Stimulated activated CD8-positive, alpha-beta memory T cell treated with anti-CD3 and anti-CD28 coated beads, Interleukin-15, amount 100 ng/mL, for 4 hours (primary cell): Measurements from ENCODE around the gene DNAJA2.
A peak's percentile ranks its signal among the peaks of the same experiment; 100 is the strongest.
"Not testable (repeated sequence)": the region's sequence is repeated elsewhere in the genome, so short reads cannot be mapped to it uniquely, and the experiment has no call there.

Experiments
- DNase-seq, 2 donors: peaks; one replicate each; pipeline ENCODE4 v3.0.0-alpha.2; 2020; ENCODE audit warnings: low read depth in 2 of 2

DNAJA2 gene

DNA sequence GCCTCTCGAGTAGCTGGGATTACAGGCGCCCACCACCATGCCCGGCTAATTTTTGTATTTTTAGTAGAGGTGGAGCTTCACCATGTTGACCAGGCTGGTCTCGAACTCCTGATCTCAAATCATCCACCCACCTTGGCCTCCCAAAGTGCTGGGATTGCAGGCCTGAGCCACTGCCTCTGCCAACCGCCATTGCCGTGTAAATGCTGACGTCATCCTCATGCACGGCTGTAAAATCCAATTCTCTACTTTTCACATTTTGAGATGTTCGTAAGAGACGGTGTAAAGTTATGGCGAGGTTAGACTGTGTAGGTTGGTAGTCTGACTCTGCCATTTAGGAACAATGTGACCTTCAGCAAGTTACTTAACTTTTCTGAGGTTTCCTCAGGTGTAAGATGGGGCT lies 1.7 kb upstream of the DNAJA2 start:
- DNase-seq, result no peak

DNA sequence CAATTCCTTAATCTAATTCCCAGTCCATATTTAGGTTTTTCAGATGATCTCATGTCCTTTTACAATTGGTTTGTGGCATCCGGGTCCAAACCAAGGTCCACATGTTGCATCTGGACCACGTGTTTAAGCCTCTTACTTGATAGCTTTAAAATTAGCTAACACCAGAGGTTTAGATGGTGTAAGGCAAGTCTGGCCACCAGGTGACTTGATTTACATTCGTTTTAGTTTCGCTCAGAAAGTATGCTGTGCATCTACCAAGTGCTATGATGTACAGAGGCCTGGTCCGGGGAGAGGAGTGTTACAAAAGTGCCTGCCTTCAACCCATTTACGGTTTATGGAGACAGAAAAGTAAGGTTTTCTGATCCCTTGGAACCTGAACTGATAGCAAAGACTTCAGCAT lies 878 bp upstream of the DNAJA2 start:
- DNase-seq, result no peak

DNA sequence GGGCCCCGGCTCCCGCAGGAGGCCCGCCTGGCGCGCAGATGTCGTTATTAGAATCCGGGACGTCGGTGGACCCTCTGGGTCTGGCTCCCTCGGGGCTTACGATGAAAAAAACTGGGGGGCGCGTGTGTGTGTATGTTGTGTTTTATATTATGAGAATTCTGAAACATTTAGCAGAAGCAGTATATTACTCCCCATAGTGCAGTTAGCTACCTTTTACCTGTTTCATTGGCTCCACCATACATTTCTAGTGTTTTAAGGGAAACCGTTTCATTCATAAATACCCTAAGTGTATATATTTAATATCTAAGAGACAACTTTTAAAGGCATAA lies 486 bp upstream of the DNAJA2 start:
- no peak for DNase-seq

DNA sequence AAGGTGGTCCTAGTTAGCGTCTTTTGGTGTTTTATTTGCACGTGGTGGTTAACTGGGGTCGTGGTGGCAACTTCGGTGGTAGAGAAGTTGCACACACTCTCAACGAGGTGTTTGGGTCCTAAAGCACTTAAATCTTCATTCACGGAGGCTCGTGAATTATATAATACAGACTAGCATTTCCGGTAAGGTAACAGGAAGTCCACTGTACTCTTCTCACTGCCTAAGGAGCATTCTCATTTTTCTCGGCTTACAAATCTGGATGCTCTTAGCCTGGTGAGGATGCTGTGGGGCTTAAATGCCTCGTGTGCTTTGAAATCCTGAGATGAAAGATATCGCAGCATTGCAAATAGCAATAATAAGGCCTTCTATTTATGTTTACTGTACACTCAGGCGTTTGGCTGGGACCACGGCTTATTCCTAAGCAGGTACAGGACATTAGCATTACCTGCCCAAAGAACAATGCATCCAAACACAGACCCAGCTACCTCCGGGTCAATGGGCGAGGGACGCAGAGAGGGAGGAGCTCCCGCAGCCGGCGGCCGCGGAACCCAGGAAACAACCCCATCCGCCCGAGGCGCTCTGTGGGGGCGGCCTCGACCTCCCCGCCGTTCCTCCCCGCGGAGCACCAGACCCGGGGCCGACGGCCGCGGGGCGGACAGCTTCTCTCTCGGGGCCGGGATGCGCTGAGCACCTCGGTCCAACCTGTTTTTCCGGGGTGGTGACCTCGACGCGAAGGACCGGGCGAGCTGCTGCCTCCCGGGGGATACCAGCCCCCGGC lies 856 bp downstream of the DNAJA2 start:
- peak; percentile 11 to 26 for DNase-seq

DNA sequence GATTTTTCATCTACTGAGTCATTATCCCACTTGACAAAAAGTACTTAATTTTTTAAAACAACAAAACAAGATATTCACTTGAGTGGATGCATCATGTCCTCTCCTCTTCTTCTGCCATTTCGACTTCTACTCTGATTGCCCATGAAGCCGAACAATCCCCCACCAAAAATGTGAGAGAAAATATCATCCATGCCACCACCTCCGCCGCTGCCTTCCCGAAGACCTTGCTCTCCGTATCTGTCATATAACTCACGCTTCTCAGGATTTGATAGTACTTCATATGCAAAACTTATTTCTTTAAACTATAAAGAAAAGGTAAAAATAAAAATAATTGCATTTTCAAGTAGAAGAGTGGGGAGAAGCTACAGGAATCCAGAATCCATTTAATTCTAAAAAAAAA lies 2.2 kb downstream of the DNAJA2 start:
- no peak for DNase-seq

DNA sequence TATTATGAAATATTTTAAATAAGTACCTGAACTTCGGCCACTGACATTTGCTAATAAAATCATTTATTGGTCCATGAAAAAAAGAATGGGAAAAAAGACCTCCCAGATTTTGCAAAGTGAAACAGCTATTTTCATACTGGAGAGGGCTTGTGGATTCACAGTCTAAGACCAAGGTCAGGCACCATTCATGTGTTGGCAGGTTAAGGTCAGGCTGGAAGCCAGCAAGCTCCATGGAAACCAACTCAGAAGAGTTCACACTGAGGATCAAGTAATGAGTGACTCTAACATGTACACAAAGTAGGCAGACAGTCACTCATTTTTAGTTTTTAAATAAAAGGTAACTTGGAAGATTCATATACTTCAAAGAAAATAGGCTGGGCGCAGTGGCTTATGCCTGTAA lies 3.4 kb downstream of the DNAJA2 start:
- DNase-seq, result no peak

DNA sequence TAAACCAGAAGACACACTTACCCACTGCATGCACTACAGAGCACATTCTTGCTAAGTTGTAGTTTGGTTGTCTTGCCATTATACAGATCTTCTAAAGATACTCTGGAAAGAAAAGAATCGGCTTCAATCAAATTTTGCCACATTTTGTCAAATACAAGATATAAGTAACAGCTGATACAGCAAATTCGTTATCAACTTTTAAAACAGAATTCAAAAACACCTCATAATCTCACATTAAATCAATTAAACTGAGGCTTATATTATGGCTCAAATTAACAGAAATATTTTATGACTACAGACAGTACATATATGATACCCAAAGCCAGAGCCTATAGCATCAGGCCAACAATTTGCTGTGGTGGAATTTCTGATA lies 5.4 kb downstream of the DNAJA2 start:
- DNase-seq, result no peak

DNA sequence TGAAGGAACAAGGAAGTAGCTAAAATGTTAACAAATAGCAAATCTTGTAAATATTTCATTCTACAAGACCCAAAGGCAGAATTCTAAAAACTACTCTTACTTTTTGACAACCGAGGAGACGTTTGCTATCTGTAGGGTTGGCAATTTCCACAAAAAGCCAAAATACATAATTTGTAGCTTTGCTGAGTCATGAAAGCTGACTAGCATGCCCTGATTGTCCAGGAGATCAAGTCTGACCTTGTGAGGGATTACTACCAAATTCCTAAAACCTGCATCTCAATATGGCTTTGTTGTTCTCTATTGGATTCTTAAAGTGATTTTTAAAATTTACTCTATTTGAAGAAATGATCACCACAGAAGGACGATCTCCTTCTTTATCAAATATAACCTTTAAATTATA lies 10.8 kb downstream of the DNAJA2 start:
- no peak for DNase-seq

DNA sequence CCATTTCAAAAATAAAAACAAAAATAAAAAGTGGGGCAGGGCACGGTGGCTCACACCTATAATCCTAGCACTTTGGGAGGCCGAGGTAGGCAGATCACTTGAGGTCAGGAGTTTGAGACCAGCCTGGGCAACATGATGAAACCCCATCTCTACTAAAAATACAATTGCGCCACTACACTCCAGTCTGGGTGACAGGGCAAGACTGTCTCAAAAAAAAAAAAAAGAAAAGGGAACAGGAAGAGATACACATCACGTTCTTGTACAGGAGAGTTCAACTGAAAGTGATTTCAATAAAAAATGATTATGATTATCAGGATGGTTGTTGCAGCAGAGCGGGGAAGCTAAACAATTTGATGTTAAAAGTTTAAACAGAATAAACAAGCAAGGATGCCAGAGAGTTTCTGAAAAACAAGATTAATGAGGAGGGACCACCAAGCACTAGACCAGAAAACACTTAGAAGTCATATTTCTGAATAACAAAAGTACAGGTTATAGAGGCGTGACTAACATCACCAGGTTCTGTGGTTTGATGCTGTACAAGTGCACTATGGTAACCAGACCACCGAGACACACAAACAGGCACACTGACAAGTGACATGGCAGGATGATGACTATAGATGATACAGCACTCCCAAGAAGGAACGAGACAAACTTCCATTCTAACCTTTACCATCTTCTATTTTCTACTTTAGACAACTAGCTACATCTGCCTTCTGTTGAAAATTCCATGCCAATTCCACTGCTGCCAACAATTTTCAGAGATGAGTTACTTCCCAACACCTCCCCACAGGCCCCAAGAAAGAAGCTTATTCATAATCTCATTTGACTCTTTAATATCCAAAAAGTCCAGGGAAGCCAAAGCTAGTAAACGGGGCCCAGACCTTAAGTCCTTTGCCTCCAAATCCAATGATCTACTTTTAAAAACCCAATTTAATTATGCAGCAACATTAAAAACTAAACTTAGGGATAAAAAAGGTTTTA lies 11.8 kb downstream of the DNAJA2 start:
- no peak for DNase-seq

DNA sequence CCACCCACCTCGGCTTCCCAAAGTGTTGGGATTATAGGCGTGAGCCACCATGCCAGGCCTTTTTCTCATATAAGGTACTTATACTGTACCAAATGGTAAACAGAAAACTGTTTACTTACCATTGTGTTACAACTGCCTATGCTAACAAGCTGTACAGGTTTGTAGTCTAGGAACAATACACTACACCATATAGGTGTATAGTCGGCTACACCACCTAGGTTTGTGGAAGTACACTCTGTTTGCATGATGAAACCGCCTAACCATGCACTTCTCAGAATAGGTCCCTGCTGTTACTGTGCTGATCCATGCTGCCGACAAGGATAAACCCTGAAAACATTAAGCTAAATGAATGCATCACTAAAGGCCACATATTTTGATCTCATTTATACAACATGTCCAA lies 18.9 kb downstream of the DNAJA2 start:
- no peak for DNase-seq

DNA sequence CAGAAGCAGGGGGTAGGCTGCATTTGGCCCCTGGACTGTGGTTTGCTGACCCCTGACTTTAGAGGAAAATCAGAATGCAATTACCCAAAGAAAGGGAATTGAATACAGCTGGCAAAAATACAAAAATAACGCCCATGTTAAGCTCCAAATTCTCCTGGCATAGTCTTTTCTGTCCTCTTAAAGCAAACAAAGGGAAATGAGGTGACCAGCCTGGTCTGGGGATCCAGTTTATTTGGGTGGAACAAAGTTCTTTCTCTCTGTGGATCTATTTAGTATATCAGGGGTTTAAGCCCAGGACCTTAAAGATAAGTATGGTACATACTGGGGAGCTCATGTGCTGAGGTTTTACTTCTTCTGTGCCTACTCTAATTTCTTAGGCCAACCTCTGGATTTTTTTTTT lies 23.5 kb downstream of the DNAJA2 start:
- no peak for DNase-seq

DNA sequence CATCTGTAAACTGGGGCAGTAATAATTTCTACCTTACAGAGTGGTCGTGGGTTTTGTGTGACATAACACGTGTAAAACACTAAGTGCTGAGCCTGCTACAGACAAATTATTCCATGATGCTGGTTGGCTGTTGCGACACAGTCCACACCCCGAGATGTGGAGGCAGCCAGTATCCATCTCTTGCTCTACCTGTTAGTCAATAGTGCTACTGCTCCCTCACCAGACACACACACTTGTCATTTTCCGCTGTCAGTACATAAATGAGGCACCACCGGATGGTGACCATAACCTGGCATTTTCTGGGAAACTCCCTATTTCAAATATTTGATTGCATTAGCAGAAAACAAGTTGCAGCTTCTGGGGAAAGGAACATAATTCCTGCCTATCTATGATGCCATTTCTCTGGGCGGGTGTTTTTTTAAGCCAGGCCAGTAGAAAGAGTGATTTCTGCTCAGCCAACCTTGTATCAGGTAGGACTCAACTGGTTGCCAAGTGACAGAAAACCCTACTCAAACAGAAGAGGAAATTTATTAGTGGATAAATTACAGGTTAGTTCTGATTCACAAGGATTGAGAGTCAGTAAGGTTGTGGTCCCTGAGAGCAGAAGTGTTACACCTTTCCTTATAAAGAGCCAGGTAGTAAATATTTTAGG lies 24.1 kb downstream of the DNAJA2 start:
- DNase-seq, result no peak

DNA sequence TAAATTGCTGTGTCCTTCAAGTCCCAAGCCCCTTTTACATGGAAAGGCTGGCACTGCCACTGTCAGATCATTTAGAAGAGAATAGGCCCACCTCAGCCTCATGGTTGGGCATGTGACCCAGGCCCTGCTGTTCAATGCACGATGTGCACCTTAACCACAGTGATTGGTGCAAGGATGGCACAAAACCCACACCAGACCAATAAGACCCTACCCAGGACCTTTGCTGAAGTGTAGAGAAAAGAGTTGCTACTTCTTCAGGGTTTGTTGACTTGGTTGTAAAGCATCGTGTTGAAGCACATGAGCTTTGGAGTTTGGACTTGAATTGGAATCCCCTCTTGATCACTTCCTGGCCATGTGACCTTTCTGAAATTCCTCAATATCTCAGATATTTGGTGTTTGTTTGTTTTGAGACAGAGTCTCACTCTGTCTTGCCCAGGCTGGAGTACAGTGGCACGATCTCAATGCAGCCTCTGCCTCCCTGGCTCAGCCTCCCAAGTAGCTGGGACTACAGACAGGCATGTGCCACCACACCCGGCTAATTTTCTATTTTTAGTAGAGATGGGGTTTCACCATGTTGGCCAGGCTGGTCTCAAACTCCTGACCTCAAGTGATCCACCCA lies 24.8 kb downstream of the DNAJA2 start:
- DNase-seq, result no peak

DNA sequence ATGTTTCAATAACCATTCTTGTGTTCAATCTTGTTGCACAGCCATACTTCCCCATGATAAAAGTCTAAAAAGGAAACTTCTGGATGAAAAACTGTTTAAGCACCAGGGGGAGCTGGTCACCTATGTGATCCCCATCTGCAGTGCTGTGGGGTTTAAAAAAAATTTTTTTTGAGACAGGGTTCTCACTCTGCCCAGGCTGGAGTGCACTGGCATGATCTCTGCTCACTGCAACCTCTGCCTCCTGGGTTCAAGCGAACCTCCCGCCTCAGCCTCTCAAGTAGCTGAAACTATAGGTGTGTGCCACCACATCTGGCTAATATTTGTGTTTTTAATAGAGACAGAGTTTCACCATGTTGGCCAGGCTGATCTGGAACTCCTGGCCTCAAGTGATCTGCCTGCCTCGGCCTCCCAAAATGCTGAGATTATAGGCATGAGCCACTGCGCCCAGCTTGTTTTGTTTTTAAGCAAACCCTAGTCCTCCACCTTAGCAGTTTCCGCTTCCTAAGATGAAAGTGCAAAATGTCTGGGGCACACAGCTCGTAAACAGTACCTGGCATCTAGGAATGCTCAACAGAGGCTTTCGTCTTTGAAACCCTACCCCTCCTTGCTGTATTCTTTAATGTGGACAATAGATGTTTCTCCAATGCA lies 25.4 kb downstream of the DNAJA2 start:
- no peak for DNase-seq

DNA sequence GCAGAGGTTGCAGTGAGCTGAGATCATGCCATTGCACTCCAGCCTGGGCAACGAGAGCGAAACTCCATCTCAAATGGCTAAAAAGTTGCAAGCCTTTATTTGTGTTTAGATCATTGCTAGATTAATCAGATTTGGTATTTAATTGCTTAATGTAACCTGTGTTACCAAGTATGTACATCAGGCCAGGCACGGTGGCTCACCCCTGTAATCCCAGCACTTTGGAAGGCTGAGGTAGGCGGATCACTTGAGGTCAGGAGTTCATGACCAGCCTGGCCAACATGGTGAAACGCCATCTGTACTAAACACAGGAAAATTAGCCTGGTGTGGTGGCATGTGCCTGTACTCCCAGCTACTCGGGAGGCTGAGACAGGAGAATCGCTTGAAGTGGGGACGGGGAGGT lies 28.8 kb downstream of the DNAJA2 start:
- DNase-seq, result not testable (repeated sequence)

DNA sequence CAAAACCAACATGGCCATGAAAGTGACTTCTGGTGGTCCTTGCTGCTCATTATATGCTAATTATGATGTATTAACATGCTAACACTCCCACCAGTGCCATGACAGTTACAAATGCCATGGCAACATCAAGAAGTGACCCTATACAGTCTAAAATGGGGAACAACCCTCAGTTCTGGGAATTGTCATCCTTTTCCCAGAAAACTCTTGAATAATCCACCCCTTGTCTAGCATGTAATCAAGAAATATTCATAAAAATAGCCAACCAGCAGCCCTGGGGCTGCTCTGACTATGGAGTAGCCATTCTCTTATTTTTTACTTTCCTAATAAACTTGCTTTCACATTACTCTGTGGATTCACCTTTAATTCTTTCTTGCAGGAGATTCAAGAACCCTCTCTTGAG lies 35.9 kb downstream of the DNAJA2 start:
- DNase-seq, result no peak

DNA sequence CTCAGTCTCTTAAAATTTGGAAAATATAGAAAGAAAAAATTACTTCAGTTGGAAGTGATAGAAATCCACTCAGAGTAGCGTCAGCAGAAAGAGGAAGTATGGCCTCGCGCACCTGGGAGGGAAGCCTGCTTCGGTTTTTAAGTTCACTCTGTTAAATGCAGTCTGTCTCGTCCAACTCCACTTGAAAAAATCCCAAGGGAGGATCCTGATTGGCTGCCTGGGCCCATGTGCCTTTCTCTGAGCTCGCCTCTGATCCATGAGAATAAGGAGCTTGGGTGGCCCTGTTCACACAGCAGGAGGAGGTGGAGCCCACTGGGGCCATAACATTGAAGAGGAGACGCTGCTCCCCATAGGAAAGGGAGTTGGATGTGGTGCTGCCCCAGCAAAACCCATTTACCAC lies 40.7 kb downstream of the DNAJA2 start:
- DNase-seq, result no peak

DNA sequence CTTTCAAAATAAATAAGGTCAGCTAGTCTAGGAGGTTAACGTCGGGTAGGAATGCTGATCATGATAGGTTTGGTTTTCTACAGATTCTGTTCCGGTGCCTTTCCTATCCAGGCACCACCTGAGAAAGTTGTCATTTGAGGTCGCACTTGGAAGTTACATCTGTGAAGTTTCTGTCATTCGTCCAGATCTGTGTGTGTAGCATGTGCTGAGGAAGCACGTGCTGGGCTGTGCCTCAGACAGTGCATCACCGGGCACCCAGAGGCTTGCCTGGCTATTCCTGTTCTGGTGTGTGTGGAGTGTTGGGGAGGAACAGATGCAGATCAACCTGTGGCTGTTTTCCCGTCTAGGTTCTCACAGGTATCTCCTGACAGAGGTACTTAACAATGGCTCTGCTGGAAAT lies 42.6 kb downstream of the DNAJA2 start:
- no peak for DNase-seq

DNA sequence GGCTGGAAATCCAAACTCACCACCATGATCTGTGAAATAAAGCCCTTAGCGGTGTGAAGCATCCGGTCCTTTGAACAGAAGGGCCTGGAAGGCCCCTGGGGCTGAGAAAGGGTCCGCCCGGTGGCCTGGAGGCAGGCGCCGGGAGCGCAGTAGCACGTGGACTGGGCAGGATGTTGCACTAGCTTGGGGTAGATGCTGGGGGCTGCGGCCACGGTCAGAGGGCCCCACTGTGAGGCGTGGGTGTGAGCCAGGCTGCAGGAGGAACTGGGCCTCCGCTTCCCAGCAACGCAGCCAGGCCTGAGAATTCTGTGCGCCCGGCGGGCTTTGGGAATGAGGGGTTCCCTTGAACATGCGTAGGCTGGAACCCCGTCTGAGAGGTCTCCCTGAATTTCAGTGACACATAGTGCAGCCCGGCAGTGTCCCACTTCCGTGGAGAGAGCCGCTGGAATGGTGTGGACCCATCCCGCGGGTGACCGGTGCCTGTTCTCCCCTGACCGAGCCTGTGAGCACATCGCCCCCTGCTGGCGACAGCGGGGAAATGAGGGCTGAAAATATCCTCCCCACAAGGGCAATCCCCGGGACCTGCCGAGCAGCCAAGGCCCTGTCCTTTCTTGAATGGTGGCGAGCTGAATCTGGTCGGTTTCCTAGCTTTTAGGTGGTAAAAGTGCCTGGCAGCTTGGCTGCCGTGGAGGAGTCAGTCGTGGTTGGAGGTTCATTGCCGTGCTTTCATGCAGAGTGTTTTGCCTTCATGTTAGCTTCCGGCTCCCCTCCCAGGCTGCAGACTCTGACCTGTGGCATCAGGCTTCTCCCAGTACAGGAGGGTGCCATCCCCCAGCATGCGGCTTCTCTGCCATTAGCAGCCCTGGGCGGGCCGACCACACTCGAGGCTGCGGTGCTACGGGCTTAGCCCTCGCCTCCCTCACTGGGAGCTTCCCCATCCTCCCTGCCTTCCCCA lies 43.8 kb downstream of the DNAJA2 start:
- DNase-seq, result peak; percentile 9 to 26

DNA sequence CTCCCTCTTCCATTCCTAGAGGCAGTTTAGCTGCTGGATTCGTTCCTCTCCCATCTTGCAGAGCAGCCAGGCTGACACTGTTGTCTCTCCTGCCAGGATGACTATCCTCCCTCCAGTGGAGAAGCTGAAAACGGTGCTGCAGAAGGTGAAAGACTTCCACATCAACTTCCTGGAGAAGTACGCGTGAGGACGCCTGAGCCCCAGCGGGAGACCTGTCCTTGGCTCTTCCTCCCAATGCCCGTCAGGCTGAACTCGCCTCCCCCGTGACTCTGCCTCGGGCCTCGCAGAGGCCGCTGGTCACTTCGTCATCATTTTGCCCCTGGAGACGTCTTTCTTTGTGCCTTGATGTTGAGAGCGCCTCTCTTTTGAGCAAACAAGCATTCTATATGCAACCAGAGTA lies 44.7 kb downstream of the DNAJA2 start:
- DNase-seq, result no peak

DNA sequence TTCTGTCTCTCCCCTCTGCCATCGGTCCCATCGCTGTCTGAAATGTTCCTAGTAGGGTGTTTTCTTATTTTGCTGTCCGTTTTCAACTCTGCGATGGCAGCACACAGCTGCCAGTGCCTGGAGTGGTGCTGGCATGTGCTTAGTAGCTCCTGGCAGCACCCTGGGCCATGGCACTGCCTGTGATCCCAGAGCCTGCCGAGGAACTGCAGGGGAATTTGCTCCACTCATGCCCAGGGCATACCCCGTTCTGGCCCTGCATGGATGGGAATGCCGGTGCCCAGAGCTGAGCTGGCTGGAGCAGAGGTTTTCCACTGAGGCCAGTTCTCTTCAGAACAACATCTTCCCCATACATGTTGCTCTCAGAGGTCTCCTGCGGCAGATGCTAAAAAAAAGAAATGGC lies 46.2 kb downstream of the DNAJA2 start:
- DNase-seq, result no peak
